ENCODE measurements around the gene WBP4. TPM values are rescaled to one million over a fixed set of nuclear protein-coding genes. Genes with fewer than 3 reads are reported as not detected.

Gene WBP4
- total RNA-seq, 1 experiment from 2014 or later = 7.2 TPM

DNA sequence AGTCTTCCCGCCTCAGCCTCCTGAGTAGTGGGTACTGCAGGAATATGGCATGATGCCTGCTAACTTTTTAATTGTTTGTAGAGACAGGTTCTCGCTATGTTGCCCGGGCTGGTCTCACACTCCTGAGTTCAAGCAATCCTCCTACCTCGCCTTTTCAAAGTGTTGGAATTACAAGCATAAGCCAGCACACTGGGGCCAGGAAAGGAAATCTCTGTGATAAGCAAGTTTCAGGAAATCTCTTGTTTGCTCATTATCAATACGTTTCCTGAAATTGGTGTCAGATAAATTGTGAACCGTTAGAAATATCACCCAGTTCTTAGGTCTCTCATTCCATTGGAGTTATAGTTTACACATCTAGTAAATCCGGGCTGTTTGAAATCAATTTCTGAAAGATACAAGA, 14.2 kb downstream of the WBP4 start:
- H3K4me2 ChIP-seq (ENCODE audit: insufficient read depth, insufficient read length, low read length) = no peak overlapping the region

More for the DNA sequence above, 14.2 kb downstream of the WBP4 start:
- Histone ChIP-seq H3K27me3 (ENCODE audit: insufficient read depth, low read length) (no peaks in the 10 kb centered on the region), H3K14ac (ENCODE audit: insufficient read depth, low read length) (no peak overlapping the region), H3K23ac (ENCODE audit: insufficient read length, low read depth, low read length) (no peak overlapping the region), H3K18ac (ENCODE audit: insufficient read length, low read depth, low read length) (no peak overlapping the region), H3K79me1 (ENCODE audit: insufficient read depth, low read depth, low read length, poor library complexity, severe bottlenecking) (no peaks in the 10 kb centered on the region), H3K27ac (ENCODE audit: insufficient read length, low read depth, low read length) (no peak overlapping the region), H4K91ac (ENCODE audit: insufficient read length, low read depth, low read length) (no peak overlapping the region), H2BK12ac (ENCODE audit: insufficient read length, low read depth, low read length) (no peak overlapping the region), H4K5ac (ENCODE audit: insufficient read length, low read depth, low read length) (no peak overlapping the region), H3K9ac (ENCODE audit: extremely low read depth, insufficient read length, low read length) (no peak overlapping the region), H4K20me1 (ENCODE audit: control insufficient read depth, insufficient read depth, insufficient read length) (no peaks in the 10 kb centered on the region), H3K23me2 (ENCODE audit: insufficient read length, low read depth, low read length, poor library complexity, severe bottlenecking) (no peaks in the 10 kb centered on the region), H2AK5ac (ENCODE audit: insufficient read length, low read length) (no peak overlapping the region), H2BK120ac (ENCODE audit: low read depth, low read length, poor library complexity, severe bottlenecking) (no peak overlapping the region), H3K4me1 (ENCODE audit: insufficient read depth, low read length) (no peaks in the 10 kb centered on the region), H2BK20ac (ENCODE audit: low read depth, low read length, poor library complexity, severe bottlenecking) (no peak overlapping the region), H2BK5ac (ENCODE audit: insufficient read length, low read length) (no peak overlapping the region), H3T11ph (ENCODE audit: low read length) (no peak overlapping the region), H3K4ac (ENCODE audit: low read depth, low read length) (no peak overlapping the region), H3K79me2 (ENCODE audit: insufficient read depth, low read length) (no peaks in the 10 kb centered on the region), H4K8ac (replicated peaks; ENCODE audit: insufficient read length, low read depth, low read length) (no peak overlapping the region), H2BK15ac (ENCODE audit: low read depth, low read length) (no peak overlapping the region), H2AFZ (ENCODE audit: low read length) (no peak overlapping the region), H3K9me3 (ENCODE audit: control insufficient read depth, low read depth, low read length) (no peaks in the 10 kb centered on the region), H3K56ac (ENCODE audit: insufficient read length, low read depth, low read length) (no peak overlapping the region)
- Mint-ChIP-seq H3K4me3 (no peak overlapping the region), H3K27ac (no peak overlapping the region), H3K4me1 (no peaks in the 10 kb centered on the region), H3K36me3 (ENCODE audit: insufficient read depth in 1 of 3, low read depth in 3 of 3) (peaks cover 37 to 77% (median 65%) of the 10 kb centered on the region in 3 experiments), H3K9me3 (peaks cover 0 to 14% of the 10 kb centered on the region in 2 experiments; a peak in 1 of 5 replicates), H3K27me3 (ENCODE audit: low read depth) (no peaks in the 10 kb centered on the region)
- TF ChIP-seq, protein P1, sequence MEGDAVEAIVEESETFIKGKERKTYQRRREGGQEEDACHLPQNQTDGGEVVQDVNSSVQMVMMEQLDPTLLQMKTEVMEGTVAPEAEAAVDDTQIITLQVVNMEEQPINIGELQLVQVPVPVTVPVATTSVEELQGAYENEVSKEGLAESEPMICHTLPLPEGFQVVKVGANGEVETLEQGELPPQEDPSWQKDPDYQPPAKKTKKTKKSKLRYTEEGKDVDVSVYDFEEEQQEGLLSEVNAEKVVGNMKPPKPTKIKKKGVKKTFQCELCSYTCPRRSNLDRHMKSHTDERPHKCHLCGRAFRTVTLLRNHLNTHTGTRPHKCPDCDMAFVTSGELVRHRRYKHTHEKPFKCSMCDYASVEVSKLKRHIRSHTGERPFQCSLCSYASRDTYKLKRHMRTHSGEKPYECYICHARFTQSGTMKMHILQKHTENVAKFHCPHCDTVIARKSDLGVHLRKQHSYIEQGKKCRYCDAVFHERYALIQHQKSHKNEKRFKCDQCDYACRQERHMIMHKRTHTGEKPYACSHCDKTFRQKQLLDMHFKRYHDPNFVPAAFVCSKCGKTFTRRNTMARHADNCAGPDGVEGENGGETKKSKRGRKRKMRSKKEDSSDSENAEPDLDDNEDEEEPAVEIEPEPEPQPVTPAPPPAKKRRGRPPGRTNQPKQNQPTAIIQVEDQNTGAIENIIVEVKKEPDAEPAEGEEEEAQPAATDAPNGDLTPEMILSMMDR (conservative IDR thresholded peaks at IDR 0.05) = no peak
- DNase-seq = no peak
- WGBS (ENCODE audit: extremely low coverage, insufficient read length, low lambda C conversion rate) = no CpG with 5 or more reads among the region's 7 CpGs
